Osteocyte (in vitro differentiated cells): Measurements from ENCODE around the gene UGCG. TPM values are rescaled to one million over a fixed set of nuclear protein-coding genes. Genes with fewer than 3 reads are reported as not detected.
A peak's percentile ranks its signal among the peaks of the same experiment; 100 is the strongest.

Experiments used
- DNase-seq: peaks from one replicate; pipeline ENCODE4 v3.0.0; 2021; ENCODE audit warnings: mixed read lengths; ENCODE audit not compliant: unreplicated experiment; ENCODE audit errors: extremely low spot score
- H3K27ac Mint-ChIP-seq: one replicate; pipeline ENCODE4 v1.8.0; 2021; ENCODE audit warnings: mild to moderate bottlenecking, mixed read lengths; ENCODE audit not compliant: unreplicated experiment
- H3K27me3 Mint-ChIP-seq: one replicate; pipeline ENCODE4 v1.8.0; 2021; ENCODE audit warnings: mixed read lengths; ENCODE audit not compliant: unreplicated experiment
- H3K36me3 Mint-ChIP-seq: one replicate; pipeline ENCODE4 v1.8.0; 2021; ENCODE audit warnings: mixed read lengths; ENCODE audit not compliant: unreplicated experiment
- H3K4me1 Mint-ChIP-seq: one replicate; pipeline ENCODE4 v1.8.0; 2021; ENCODE audit warnings: mixed read lengths; ENCODE audit not compliant: unreplicated experiment
- H3K4me3 Mint-ChIP-seq: one replicate; pipeline ENCODE4 v1.8.0; 2021; ENCODE audit warnings: mild to moderate bottlenecking, moderate library complexity, mixed read lengths; ENCODE audit not compliant: unreplicated experiment
- H3K9me3 Mint-ChIP-seq: one replicate; pipeline ENCODE4 v1.8.0; 2021; ENCODE audit warnings: mixed read lengths; ENCODE audit not compliant: unreplicated experiment
- total RNA-seq: library from RNA; stranded (reverse); gene quantifications from 2 replicates; pipeline ENCODE4 v1.2.1, GENCODE V29; 2021
- TF ChIP-seq, protein P1 (sequence below): fragments of 200-600 bp; sonication (generic); IDR thresholded peaks from 2 replicates; pipeline ENCODE4 v1.5.0; 2021; ENCODE audit warnings: antibody characterized with exemption, mild to moderate bottlenecking, moderate library complexity

Gene UGCG
- total RNA-seq, 1 donor from 2014 or later: 79.2 TPM

GRCh38 chr9:111857555-111858211 lies 38.9 kb upstream of the UGCG start:
- H3K27ac Mint-ChIP-seq: no peak overlapping the region
- DNase-seq: no peak
- H3K36me3 Mint-ChIP-seq: no peaks in the 10 kb centered on the region
- H3K4me1 Mint-ChIP-seq: no peaks in the 10 kb centered on the region
- peaks cover 2% of the 10 kb centered on the region for H3K9me3 Mint-ChIP-seq
- no peak overlapping the region for H3K4me3 Mint-ChIP-seq
- H3K27me3 Mint-ChIP-seq: no peaks in the 10 kb centered on the region
- TF ChIP-seq, protein P1, sequence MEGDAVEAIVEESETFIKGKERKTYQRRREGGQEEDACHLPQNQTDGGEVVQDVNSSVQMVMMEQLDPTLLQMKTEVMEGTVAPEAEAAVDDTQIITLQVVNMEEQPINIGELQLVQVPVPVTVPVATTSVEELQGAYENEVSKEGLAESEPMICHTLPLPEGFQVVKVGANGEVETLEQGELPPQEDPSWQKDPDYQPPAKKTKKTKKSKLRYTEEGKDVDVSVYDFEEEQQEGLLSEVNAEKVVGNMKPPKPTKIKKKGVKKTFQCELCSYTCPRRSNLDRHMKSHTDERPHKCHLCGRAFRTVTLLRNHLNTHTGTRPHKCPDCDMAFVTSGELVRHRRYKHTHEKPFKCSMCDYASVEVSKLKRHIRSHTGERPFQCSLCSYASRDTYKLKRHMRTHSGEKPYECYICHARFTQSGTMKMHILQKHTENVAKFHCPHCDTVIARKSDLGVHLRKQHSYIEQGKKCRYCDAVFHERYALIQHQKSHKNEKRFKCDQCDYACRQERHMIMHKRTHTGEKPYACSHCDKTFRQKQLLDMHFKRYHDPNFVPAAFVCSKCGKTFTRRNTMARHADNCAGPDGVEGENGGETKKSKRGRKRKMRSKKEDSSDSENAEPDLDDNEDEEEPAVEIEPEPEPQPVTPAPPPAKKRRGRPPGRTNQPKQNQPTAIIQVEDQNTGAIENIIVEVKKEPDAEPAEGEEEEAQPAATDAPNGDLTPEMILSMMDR: no peak

DNA sequence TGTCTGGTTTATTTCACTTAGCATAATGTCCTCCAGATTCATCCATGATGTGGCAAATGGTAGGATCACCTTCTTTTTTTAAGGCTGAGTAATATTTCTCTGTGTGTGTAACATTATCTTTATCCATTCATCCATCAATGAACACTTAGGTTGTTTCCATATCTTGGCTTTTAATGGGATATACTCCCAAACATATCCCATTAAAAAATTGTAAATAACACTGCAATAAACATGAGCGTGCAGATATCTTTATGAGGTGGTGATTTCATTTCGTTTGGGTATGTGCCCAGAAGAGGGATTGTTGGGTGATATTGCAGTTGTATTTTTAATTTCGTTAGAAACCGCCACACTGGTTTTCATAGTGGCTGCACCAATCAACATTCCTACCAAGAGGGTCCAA lies 36.2 kb upstream of the UGCG start:
- Mint-ChIP-seq H3K4me1 (no peaks in the 10 kb centered on the region), H3K9me3 (peaks cover 8% of the 10 kb centered on the region), H3K4me3 (no peak overlapping the region), H3K27me3 (no peaks in the 10 kb centered on the region), H3K36me3 (no peaks in the 10 kb centered on the region), H3K27ac (no peak overlapping the region)
- TF ChIP-seq, protein P1: no peak
- no peak for DNase-seq

GRCh38 chr9:111863636-111864035 lies 33.0 kb upstream of the UGCG start:
- peaks cover 8% of the 10 kb centered on the region for H3K9me3 Mint-ChIP-seq
- DNase-seq: no peak
- peaks cover 6% of the 10 kb centered on the region for H3K4me1 Mint-ChIP-seq
- H3K27ac Mint-ChIP-seq: no peak overlapping the region
- TF ChIP-seq, protein P1: no peak
- H3K36me3 Mint-ChIP-seq: no peaks in the 10 kb centered on the region
- H3K27me3 Mint-ChIP-seq: no peaks in the 10 kb centered on the region
- H3K4me3 Mint-ChIP-seq: no peak overlapping the region

DNA sequence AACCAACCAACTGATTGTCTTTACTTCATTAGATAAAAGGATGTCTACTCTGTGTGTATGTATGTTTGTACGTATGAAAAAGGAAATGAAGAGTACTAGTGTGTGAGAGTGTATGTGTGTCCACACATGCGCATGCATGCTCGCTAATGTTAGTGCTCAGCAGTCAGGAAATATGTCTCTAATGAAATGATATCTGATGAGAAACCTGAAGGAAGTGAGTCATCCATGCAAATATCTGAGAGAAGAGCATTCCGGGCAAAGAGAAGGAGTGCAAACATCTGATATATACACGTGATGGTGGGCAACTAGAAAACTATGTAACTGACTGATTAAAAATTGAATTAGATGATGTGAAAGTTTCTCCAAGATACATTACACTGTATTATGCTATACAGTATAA lies 29.6 kb upstream of the UGCG start:
- Mint-ChIP-seq H3K4me3 (no peak overlapping the region), H3K36me3 (no peaks in the 10 kb centered on the region), H3K4me1 (peaks cover 6% of the 10 kb centered on the region), H3K9me3 (peaks cover 8% of the 10 kb centered on the region), H3K27me3 (no peaks in the 10 kb centered on the region), H3K27ac (peak overlapping the region; percentile 32)
- no peak for DNase-seq
- TF ChIP-seq, protein P1: no peak

- H3K4me1 Mint-ChIP-seq: peaks cover 6% of the 10 kb centered on the region
- no peak overlapping the region for H3K27ac Mint-ChIP-seq
- no peaks in the 10 kb centered on the region for H3K27me3 Mint-ChIP-seq
- TF ChIP-seq, protein P1: no peak
- H3K9me3 Mint-ChIP-seq: no peaks in the 10 kb centered on the region
- DNase-seq: no peak
- no peaks in the 10 kb centered on the region for H3K36me3 Mint-ChIP-seq
- H3K4me3 Mint-ChIP-seq: no peak overlapping the region
Observed at GRCh38 chr9:111868475-111868874, 28.1 kb upstream of the UGCG start.
